ENCODE results near the gene FAM168B.

The FAM168B gene

DNA sequence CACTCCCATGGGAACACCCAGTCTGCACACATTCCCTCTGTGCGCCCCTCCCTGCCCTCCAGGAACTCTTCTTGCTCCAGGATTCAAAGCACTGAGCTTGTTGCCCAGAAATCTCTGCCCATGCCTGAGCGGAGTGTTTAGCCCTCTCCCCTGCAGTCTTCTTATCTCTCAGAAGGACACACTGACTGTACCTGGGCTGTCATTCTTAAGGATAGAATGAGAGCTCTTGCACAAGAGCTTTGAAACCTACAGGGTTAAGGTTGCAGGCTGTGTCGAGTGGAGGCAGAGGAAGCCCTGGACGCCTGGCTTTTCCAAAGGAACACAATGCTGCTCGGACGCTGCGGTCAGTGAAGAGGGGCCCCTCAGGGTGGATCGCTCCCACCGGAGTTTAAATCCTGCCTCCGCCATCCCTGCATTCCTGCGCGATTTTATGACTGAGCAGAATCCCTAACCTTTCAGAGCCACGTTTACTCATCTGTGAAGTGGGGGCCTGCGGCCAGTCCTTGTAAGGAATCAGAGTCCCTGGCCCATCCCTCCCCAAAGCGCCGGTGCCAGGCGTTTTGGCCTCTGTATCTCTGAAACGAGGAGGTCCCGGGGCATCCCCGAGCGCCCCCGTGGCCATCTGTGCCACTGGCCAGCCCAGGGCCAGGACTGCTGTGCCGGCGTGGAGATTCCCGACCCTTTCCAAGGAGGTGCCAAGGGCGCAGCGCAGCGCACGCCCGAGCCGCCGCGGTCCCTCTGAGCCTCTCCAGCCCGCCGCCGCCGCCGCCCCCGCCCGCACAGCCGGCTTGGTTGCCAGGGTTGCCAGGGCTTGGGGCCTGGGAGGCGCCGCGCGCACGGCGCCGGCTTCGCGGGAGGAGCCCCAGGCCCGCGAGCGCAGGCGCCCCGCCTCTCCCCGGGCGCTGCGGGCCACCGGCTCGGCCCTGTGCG lies 58.9 kb downstream of the FAM168B start:
- DNase-seq: no peak
- in situ Hi-C loops (cut with MboI; ENCODE audit: low pct_unique_long_range_greater_than_20kb, low sequenced_read_pairs): no loop called here

DNA sequence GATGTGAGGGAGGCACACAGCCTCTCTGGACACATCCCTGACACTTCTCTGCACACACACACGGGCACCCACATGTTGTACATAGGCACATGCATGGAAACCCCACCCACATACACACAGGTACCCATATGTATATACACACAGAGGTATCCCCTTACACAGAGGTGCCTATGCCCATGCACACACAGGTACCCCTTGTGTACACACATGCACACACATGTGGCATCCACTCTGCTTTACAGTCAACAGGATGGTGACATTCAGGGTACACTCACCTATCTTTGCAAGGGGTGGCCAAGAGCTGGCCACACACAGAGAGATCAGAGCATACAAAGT lies 59.5 kb downstream of the FAM168B start:
- no peak for DNase-seq
- in situ Hi-C loops (cut with MboI; ENCODE audit: low pct_unique_long_range_greater_than_20kb, low sequenced_read_pairs): no loop called here

DNA sequence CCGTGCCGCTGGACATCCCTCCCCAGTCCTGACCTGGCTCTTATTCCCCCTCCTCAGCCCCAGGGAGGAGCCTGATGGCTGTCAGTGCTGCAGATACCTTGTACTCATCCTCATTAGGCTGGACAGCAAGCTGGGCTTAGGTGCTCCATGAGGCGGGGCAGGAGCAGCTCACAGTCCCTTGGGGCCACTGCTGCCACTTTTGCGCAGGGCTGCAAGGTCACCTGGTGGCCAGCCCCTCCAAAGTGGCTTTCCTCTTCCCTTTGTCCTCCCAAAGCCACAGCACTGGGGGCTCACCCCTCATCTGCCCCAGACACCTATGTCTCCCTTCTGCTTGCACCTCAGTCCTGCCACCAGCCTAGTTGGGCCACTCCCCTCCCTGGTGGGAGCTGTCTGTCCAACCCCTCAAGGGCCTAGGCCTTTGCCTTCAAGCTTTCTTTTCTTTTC lies 60.8 kb downstream of the FAM168B start:
- no peak for DNase-seq
- in situ Hi-C loops (cut with MboI; ENCODE audit: low pct_unique_long_range_greater_than_20kb, low sequenced_read_pairs): no loop called here

- no peak for DNase-seq
- in situ Hi-C loops (cut with MboI; ENCODE audit: low pct_unique_long_range_greater_than_20kb, low sequenced_read_pairs): no loop called here
Measured at GRCh38 chr2:131031875-131032274, 61.4 kb downstream of the FAM168B start.

GRCh38 chr2:131031431-131031841 lies 61.8 kb downstream of the FAM168B start:
- in situ Hi-C loops (cut with MboI; ENCODE audit: low pct_unique_long_range_greater_than_20kb, low sequenced_read_pairs): no loop called here
- DNase-seq: no peak

- no peak for DNase-seq
- in situ Hi-C loops (cut with MboI; ENCODE audit: low pct_unique_long_range_greater_than_20kb, low sequenced_read_pairs): no loop called here
Measured at GRCh38 chr2:131030478-131030971, 62.7 kb downstream of the FAM168B start.

DNA sequence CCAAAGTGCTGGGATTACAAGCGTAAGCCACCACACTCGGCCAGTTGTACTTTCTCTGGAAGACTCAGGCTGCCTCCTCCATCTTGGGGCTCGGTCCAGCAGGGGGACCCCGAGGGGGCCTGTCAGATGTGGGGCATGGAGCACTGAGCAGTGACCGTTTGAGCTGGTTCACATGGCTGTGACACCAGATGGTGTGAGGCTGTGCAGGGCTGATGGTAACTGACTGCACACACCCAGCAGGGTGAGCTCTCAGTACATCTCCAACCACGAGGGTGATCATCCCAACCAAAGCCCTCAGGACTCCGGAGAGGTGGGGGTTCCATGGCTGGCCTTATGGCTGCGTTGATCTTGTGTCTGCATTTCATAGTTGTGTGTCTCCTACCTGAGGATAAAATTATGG lies 63.4 kb downstream of the FAM168B start:
- in situ Hi-C loops (cut with MboI; ENCODE audit: low pct_unique_long_range_greater_than_20kb, low sequenced_read_pairs): no loop called here
- no peak for DNase-seq

DNA sequence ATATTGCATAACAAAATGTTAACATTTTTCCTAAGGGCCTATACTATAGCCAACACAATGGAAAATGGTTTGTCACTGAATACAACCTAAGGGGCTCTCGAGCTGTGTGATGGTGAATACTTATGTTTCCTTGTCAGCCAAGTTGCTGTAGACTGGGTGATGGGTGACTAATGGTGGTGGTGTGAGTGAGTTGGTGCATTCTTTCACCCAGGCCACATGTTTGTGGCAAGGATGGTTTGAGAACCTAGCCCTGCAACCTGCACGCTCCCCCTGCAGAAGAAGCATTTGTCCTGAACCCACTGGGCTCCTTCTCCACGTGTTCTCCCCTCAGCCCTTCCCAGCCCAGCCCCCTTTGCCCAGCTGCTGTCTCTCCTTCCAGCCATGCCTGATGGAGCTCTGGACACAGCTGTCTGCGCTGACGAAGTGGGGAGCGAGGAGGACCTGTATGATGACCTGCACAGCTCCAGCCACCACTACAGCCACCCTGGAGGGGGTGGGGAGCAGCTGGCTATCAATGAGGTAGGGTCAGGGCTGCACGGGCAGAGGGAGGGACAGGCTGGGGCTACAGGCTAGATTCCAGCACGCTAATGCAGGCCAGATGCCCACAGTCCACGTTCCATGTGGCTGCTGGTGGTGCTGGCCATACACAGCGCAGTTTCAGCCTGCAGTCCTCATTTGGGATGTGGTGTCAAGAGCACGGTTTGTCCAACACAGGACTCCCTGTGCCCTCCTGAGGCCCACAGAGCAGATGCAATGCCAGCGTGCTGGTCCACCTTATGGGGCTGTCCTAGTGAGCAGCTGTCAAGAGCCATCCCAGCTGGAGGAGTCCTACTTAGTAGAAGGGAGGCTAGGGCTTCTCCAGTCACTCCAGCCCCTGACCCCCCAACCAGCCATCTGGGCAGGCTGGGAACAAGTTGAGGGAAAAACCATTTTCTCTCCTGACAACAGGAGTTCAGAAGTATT lies 65.4 kb downstream of the FAM168B start:
- DNase-seq: no peak
- in situ Hi-C loops (cut with MboI; ENCODE audit: low pct_unique_long_range_greater_than_20kb, low sequenced_read_pairs): no loop called here

GRCh38 chr2:131026919-131027318 lies 66.3 kb downstream of the FAM168B start:
- in situ Hi-C loops (cut with MboI; ENCODE audit: low pct_unique_long_range_greater_than_20kb, low sequenced_read_pairs): no loop called here
- no peak for DNase-seq

DNA sequence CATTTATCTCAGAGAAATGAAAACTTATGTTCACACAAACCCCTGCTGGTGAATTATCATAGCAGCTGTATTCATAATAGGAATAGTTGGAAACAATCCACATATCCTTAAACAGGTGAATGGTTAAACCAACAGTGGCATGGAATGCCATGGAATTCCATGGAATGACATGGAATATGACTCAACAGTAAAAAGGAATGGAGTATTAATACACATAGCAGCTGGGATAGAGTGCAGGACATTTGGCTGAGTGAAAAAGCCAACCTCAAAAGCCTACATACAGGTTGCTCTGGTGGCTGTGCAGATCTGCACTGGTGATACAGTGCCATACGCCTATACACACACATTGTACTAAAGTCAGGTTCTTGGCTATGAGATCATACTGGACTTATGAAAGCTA lies 69.5 kb downstream of the FAM168B start:
- DNase-seq: no peak
- in situ Hi-C loops (cut with MboI; ENCODE audit: low pct_unique_long_range_greater_than_20kb, low sequenced_read_pairs): no loop called here

DNA sequence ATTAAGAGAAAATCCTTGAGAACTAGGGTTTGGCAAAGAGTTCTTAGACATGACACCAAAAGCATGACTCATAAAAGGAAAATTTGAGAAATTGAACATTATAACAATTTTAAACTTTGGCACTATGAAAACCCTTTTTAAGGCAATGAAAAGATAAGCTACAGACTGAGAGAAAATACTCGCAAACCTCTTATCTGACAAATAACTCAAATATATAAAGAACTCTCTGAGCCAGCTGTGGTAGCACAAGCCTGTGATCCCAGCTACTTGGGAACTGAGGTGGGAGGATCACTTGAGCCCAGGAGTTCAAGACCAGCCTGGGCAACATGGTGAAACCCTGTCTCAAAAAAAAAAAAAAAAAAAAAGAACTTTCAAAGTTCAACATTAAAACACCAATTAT lies 70.5 kb downstream of the FAM168B start:
- in situ Hi-C loops (cut with MboI; ENCODE audit: low pct_unique_long_range_greater_than_20kb, low sequenced_read_pairs): no loop called here
- DNase-seq: no peak

DNA sequence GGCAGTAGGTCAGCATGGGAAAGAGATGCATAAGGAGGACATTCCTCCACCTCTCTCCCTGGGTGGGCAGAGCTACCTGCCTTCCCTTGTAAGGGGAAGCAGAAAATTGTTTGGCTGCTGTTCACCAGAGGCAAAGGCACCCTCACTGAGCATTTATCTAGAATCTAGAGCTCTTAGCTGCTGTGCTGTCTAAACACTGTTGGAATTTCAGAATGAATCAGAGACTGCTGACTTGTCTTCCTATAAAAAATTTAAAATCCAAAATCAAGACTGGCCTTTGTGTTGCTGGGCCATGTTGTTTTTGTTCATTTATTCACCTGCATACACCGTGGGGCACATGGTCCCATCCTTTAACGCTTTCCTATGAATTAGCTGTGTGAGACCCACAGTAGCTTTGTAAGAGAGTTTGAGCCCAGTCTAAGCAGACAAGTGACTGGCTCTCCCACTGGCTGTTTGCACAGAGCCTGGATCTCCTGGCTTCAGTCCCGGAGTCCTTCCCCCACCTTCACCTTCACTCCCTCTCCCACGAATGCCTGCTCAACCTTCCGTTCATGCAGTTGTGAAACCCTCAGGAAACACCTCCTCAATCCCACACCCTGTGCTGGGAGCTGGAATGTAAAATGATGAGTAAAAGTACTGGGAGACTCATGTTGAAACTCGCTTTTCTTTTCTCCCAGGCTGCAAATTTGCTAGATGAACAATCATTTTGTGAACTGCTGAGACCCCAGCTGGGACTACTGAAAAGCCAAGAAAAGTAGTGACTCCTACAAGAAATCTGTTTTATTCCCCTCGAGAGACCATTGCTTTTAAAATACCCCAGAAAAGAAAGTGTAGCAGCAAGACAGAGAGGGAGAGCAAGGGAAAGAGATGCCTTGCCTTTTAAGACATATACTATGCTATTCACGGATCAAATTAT lies 76.2 kb downstream of the FAM168B start:
- in situ Hi-C loops (cut with MboI; ENCODE audit: low pct_unique_long_range_greater_than_20kb, low sequenced_read_pairs): no loop called here
- DNase-seq: no peak

GRCh38 chr2:131015764-131016163 lies 77.5 kb downstream of the FAM168B start:
- in situ Hi-C loops (cut with MboI; ENCODE audit: low pct_unique_long_range_greater_than_20kb, low sequenced_read_pairs): no loop called here
- no peak for DNase-seq

DNA sequence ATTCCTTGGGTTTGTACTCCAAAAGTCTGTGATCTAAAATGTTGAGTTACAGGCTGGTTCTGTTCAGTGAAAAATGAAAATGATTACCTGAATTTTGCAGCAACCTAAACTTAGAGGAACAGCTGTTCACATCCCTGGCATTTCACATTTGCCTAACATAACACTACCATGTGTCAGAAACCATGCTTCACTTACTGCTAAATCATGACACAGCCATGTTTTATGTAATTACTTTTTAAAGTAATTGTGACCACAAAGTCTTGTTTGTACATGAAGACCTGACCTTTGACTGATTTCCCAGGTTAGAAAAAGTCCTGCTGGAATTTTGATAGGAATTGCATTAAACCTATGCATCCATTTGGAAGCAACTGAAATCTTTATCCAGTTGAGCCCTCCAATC lies 79.1 kb downstream of the FAM168B start:
- no peak for DNase-seq
- in situ Hi-C loops (cut with MboI; ENCODE audit: low pct_unique_long_range_greater_than_20kb, low sequenced_read_pairs): no loop called here

GRCh38 chr2:131011486-131011885 lies 81.8 kb downstream of the FAM168B start:
- no peak for DNase-seq
- in situ Hi-C loops (cut with MboI; ENCODE audit: low pct_unique_long_range_greater_than_20kb, low sequenced_read_pairs): no loop called here

DNA sequence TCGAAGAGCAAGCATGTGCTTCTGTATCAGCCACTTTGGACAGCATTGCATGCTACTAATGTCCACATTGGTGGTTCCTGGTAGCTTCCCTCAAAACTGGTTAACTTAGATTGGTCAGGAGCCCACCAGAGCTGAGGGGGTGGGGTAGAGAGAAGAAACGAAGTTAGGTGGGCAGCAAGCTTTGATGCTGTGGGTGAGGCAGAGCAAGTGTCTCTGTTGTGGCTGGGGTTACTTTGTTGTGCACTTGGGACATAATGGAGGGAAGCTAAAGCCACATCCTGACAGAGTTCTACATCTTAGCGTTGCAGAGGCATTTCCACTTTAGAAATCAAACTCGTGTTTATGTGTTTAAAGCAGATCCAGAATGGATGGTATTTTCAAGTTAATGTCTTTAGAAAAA lies 82.7 kb downstream of the FAM168B start:
- in situ Hi-C loops (cut with MboI; ENCODE audit: low pct_unique_long_range_greater_than_20kb, low sequenced_read_pairs): no loop called here
- DNase-seq: no peak

- in situ Hi-C loops (cut with MboI; ENCODE audit: low pct_unique_long_range_greater_than_20kb, low sequenced_read_pairs): no loop called here
- no peak for DNase-seq
Measured at GRCh38 chr2:131009713-131010475, 83.4 kb downstream of the FAM168B start.

- in situ Hi-C loops (cut with MboI; ENCODE audit: low pct_unique_long_range_greater_than_20kb, low sequenced_read_pairs): no loop called here
- DNase-seq: no peak
Measured at GRCh38 chr2:131008967-131009366, 84.3 kb downstream of the FAM168B start.
